HEK293 (cell line): ENCODE data around the gene VEZT.
A peak's percentile ranks its signal among the peaks of the same experiment; 100 is the strongest.
"Not testable (repeated sequence)": the region's sequence is repeated elsewhere in the genome, so short reads cannot be mapped to it uniquely, and the experiment has no call there.

Experiments used
- CTCF ChIA-PET: fragments of 350-600 bp; formaldehyde crosslinking; extraction: SDS; loops from one replicate; lab custom pipeline; 2021; ENCODE audit warnings: antibody characterized with exemption; lab: Yijun Ruan, JAX
- POLR2A ChIA-PET: fragments of 300-600 bp; formaldehyde crosslinking; extraction: SDS; loops from one replicate; lab custom pipeline; 2020; ENCODE audit warnings: antibody characterized with exemption, inconsistent platforms; lab: Yijun Ruan, JAX
- H3K27ac ChIP-seq: fragments of 200-500 bp; sonication (Bioruptor generic); 2 replicates; pipeline ENCODE4 v1.5.1; 2014; ENCODE audit warnings: low read depth, low read length, control low read depth, inconsistent platforms; ENCODE audit errors: extremely low read depth
- H3K36me3 ChIP-seq, 2 experiments: fragments of 200-500 bp in 1 of 2; sonication (Bioruptor generic) in 1 of 2; 1 replicate in 1 of 2; 2 replicates in 1 of 2; pipeline ENCODE4 v1.5.1; 2014 to 2017; ENCODE audit warnings: inconsistent platforms in 2 of 2, low read length in 2 of 2; ENCODE audit not compliant: control insufficient read depth in 2 of 2, insufficient read depth in 1 of 2
- H3K4me1 ChIP-seq: fragments of 200-500 bp; sonication (Bioruptor generic); 2 replicates; pipeline ENCODE4 v1.5.1; 2014; ENCODE audit warnings: mild to moderate bottlenecking, low read length, inconsistent platforms; ENCODE audit not compliant: control insufficient read depth, insufficient read depth
- H3K4me3 ChIP-seq: 2 replicates; pipeline ENCODE4 v1.5.1; 2011; ENCODE audit warnings: low read depth, mild to moderate bottlenecking, control low read depth, low read length, moderate library complexity
- H3K9me3 ChIP-seq: fragments of 200-500 bp; sonication (Bioruptor generic); 2 replicates; pipeline ENCODE4 v1.5.1; 2014; ENCODE audit warnings: low read depth, low read length, inconsistent platforms; ENCODE audit not compliant: control insufficient read depth, insufficient read depth
- GFI1B ChIP-seq: fragments of 450-650 bp; formaldehyde crosslinking; IDR thresholded peaks from 2 replicates; pipeline ENCODE4 v1.5.1; 2016; ENCODE audit warnings: missing biosample characterization, missing genetic modification characterization
- OSR2 ChIP-seq: fragments of 450-650 bp; formaldehyde crosslinking; IDR thresholded peaks from 2 replicates; pipeline ENCODE4 v1.5.1; 2016; ENCODE audit warnings: missing biosample characterization, missing genetic modification characterization
- PRDM1 ChIP-seq: fragments of 450-650 bp; formaldehyde crosslinking; IDR thresholded peaks from 2 replicates; pipeline ENCODE4; 2016; ENCODE audit warnings: missing biosample characterization, missing genetic modification characterization
- SCRT2 ChIP-seq: fragments of 450-650 bp; formaldehyde crosslinking; IDR thresholded peaks from 2 replicates; pipeline ENCODE4 v1.5.1; 2016; ENCODE audit warnings: missing biosample characterization, missing genetic modification characterization
- ZFP37 ChIP-seq: fragments of 450-650 bp; formaldehyde crosslinking; IDR thresholded peaks from 2 replicates; pipeline ENCODE4 v1.5.1; 2016; ENCODE audit warnings: missing biosample characterization, missing genetic modification characterization
- ZNF112 ChIP-seq: fragments of 450-650 bp; formaldehyde crosslinking; IDR thresholded peaks from 2 replicates; pipeline ENCODE4 v1.5.0; 2017; ENCODE audit warnings: missing biosample characterization, missing genetic modification characterization
- ZNF121 ChIP-seq: fragments of 450-650 bp; formaldehyde crosslinking; IDR thresholded peaks from 2 replicates; pipeline ENCODE4 v1.5.1; 2016; ENCODE audit warnings: missing biosample characterization, missing genetic modification characterization
- ZNF23 ChIP-seq: fragments of 450-650 bp; formaldehyde crosslinking; IDR thresholded peaks from 2 replicates; pipeline ENCODE4 v1.5.1; 2016; ENCODE audit warnings: missing biosample characterization, missing genetic modification characterization, borderline replicate concordance
- ZNF473 ChIP-seq: fragments of 450-650 bp; formaldehyde crosslinking; IDR thresholded peaks from 2 replicates; pipeline ENCODE4 v1.5.1; 2017; ENCODE audit warnings: missing biosample characterization, missing genetic modification characterization
- ZNF561 ChIP-seq: fragments of 450-650 bp; IDR thresholded peaks from 2 replicates; pipeline ENCODE4 v1.5.1; 2018; ENCODE audit warnings: missing biosample characterization, missing genetic modification characterization, borderline replicate concordance
- ZNF621 ChIP-seq: fragments of 450-650 bp; formaldehyde crosslinking; IDR thresholded peaks from 2 replicates; pipeline ENCODE4 v1.5.1; 2017; ENCODE audit warnings: missing biosample characterization, missing genetic modification characterization
- TF ChIP-seq, protein P1 (sequence below): fragments of 450-650 bp; formaldehyde crosslinking; IDR thresholded peaks from 2 replicates; pipeline ENCODE4 v1.5.1; 2016; ENCODE audit warnings: missing biosample characterization, missing genetic modification characterization
- TF ChIP-seq, protein P2 (sequence below): fragments of 450-650 bp; IDR thresholded peaks from 2 replicates; pipeline ENCODE4 v1.5.1; 2018; ENCODE audit warnings: missing biosample characterization, mild to moderate bottlenecking, missing genetic modification characterization
- TF ChIP-seq, protein P3 (sequence below): fragments of 450-650 bp; formaldehyde crosslinking; IDR thresholded peaks from 2 replicates; pipeline ENCODE4 v1.5.1; 2017; ENCODE audit warnings: missing biosample characterization, missing genetic modification characterization
- TF ChIP-seq, protein P4 (sequence below): fragments of 450-650 bp; formaldehyde crosslinking; IDR thresholded peaks from 2 replicates; pipeline ENCODE4 v1.5.1; 2016; ENCODE audit warnings: missing biosample characterization, missing genetic modification characterization
- TF ChIP-seq, protein P5 (sequence below): IDR thresholded peaks from 2 replicates; pipeline ENCODE4 v1.6.1; 2011; ENCODE audit warnings: mild to moderate bottlenecking, low read depth, low read length, borderline replicate concordance

VEZT gene

DNA sequence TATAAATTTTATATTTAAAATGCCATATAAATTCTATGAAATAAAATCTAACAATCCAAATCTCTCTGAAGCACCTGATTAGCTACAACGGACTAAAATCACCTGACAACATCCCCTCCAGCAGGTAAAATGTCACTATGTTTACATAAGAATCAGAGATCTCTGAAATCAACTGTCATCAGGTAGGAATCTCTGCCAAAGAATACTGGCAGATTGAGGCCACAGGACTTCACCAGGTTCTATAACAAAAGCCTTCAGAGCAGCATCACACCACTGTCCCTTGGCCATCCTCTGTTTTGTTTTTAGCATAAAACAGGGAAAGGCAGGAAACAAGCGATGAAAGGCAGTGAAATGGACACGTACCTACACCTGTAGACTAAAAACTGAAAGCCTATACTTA, 22.5 kb upstream of the VEZT start:
- no peak overlapping the region for H3K27ac ChIP-seq
- POLR2A ChIA-PET, result no interaction called here

DNA sequence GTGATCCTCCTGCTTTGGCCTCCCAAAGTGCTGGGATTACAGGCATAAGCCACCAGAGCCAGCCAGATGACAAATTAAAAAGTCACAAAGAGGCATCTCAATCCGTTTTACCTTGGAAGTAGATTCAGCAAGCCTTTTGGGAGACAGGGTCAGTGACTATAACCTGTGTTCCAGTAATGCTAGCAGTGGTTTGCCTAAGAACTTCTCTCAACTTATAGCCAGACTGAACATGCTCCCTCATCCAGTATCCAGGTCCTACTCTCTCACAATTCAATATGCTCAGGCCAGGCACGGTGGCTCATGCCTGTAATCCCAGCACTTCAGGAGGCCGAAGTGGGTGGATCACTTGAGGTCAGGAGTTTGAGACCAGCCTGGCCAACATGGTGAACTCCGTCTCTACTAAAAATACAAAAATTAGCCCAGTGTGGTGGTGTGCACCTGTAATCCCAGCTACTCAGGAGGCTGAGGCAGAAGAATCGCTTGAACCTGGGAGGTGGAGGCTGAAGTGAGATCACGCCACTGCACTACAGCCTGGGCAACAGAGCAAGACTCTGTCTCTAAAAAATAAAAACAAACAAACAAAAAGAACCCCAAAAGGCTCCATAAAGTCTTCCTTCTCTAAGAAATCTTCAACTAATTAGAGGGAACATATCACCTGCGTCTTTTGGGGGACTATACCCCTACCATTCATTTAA, 20.6 kb upstream of the VEZT start:
- POLR2A ChIA-PET, H3K36me3 ChIP-seq, H3K27ac ChIP-seq, H3K4me3 ChIP-seq, H3K9me3 ChIP-seq: not testable (repeated sequence)
- TF ChIP-seq ZNF121, result 0 out of 2 replicates have a peak, but pooled peaks have one; percentile 53
- peaks cover 28% of the 10 kb centered on the region for H3K4me1 ChIP-seq
- CTCF ChIA-PET, result interaction anchor here (0.9 kb wide), 1 partner anchor 19 kb away, joined by 3 read pairs; no protein-coding TSS in a partner anchor

More for the DNA sequence above, 22.5 kb upstream of the VEZT start:
- H3K4me3 ChIP-seq, result no peak overlapping the region
- H3K9me3 ChIP-seq, result no peaks in the 10 kb centered on the region
- peaks cover 12% of the 10 kb centered on the region for H3K4me1 ChIP-seq
- no peak for TF ChIP-seq ZNF112 (tag by site-specific recombination)
- no peak for TF ChIP-seq ZNF561 (tag by site-specific recombination)
- TF ChIP-seq, protein P1, sequence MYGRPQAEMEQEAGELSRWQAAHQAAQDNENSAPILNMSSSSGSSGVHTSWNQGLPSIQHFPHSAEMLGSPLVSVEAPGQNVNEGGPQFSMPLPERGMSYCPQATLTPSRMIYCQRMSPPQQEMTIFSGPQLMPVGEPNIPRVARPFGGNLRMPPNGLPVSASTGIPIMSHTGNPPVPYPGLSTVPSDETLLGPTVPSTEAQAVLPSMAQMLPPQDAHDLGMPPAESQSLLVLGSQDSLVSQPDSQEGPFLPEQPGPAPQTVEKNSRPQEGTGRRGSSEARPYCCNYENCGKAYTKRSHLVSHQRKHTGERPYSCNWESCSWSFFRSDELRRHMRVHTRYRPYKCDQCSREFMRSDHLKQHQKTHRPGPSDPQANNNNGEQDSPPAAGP (tag by site-specific recombination), result no peak
- H3K36me3 ChIP-seq, result no peaks in the 10 kb centered on the region
- CTCF ChIA-PET, result no interaction called here

DNA sequence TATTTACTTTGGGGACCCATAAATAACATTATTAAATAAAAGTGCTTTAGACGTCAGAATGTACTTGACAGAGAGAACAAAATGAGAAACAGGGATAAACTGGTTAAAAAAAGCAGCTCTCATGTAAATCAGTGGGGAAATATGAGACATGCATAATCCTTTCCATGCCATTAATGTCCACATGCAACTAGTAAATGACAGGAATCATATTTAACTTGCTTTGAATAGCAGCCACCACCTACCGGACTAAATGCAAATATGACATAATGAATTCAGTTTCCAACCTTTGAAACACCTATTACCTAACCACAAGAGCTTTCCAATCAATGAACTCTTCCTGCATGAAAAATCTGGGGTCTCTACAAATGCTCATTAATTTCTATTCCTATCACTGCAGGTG, 20.0 kb upstream of the VEZT start:
- H3K4me3 ChIP-seq, result no peak overlapping the region
- H3K4me1 ChIP-seq, result peaks cover 31% of the 10 kb centered on the region
- TF ChIP-seq GFI1B (tag by site-specific recombination) (0 out of 2 replicates have a peak, but pooled peaks have one; percentile 12), ZNF23 (tag by site-specific recombination) (no peak), OSR2 (peak; percentile 63), ZNF621 (no peak), SCRT2 (tag by site-specific recombination) (peak; percentile 72)
- TF ChIP-seq, protein P2, sequence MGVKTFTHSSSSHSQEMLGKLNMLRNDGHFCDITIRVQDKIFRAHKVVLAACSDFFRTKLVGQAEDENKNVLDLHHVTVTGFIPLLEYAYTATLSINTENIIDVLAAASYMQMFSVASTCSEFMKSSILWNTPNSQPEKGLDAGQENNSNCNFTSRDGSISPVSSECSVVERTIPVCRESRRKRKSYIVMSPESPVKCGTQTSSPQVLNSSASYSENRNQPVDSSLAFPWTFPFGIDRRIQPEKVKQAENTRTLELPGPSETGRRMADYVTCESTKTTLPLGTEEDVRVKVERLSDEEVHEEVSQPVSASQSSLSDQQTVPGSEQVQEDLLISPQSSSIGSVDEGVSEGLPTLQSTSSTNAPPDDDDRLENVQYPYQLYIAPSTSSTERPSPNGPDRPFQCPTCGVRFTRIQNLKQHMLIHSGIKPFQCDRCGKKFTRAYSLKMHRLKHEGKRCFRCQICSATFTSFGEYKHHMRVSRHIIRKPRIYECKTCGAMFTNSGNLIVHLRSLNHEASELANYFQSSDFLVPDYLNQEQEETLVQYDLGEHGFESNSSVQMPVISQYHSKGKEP (tag by site-specific recombination), result peak; percentile 76; the same call in 1 of the 2 replicates
- TF ChIP-seq, protein P3, sequence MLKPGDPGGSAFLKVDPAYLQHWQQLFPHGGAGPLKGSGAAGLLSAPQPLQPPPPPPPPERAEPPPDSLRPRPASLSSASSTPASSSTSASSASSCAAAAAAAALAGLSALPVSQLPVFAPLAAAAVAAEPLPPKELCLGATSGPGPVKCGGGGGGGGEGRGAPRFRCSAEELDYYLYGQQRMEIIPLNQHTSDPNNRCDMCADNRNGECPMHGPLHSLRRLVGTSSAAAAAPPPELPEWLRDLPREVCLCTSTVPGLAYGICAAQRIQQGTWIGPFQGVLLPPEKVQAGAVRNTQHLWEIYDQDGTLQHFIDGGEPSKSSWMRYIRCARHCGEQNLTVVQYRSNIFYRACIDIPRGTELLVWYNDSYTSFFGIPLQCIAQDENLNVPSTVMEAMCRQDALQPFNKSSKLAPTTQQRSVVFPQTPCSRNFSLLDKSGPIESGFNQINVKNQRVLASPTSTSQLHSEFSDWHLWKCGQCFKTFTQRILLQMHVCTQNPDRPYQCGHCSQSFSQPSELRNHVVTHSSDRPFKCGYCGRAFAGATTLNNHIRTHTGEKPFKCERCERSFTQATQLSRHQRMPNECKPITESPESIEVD (tag by site-specific recombination), result peak; percentile 86
- TF ChIP-seq, all 188 proteins: peak for 5
- ChIA-PET POLR2A (no interaction called here), CTCF (interaction anchor here (0.5 to 0.9 kb wide), 2 partner anchors 19 to 1695 kb away, joined by 3 to 8 read pairs; no protein-coding TSS in a partner anchor)
- Histone ChIP-seq H3K9me3 (no peaks in the 10 kb centered on the region), H3K36me3 (no peaks in the 10 kb centered on the region), H3K27ac (no peak overlapping the region)

DNA sequence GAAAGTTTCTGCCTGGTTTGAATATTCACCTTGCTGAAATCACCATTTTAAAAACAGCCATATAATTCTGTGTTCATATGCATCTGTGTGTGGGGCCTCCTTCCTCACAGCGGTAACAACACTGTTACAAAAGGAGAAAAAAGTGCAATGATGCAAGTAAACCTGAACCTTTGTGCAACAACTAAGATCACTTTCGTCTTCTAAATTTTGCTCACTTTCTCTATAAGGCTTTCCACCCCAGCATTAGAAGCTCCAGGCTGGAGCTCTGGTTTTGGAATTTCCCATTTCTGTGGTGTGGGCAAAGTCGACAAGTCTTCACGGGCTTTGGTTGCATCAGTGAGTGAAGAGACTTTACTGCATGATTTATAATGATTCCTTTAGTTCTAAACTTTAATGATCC, 18.7 kb upstream of the VEZT start:
- H3K27ac ChIP-seq, result no peak overlapping the region
- H3K4me3 ChIP-seq, result no peak overlapping the region
- no peaks in the 10 kb centered on the region for H3K36me3 ChIP-seq
- H3K4me1 ChIP-seq, result peaks cover 36% of the 10 kb centered on the region
- no peaks in the 10 kb centered on the region for H3K9me3 ChIP-seq
- POLR2A ChIA-PET, result interaction anchor here (0.7 kb wide), 1 partner anchor 26 kb away, joined by 5 read pairs; no protein-coding TSS in a partner anchor
- CTCF ChIA-PET, result interaction anchor here (1.4 kb wide), 1 partner anchor 125 kb away, joined by 5 read pairs; the partner anchor contains the start of gene NR2C1
- TF ChIP-seq, protein P4, sequence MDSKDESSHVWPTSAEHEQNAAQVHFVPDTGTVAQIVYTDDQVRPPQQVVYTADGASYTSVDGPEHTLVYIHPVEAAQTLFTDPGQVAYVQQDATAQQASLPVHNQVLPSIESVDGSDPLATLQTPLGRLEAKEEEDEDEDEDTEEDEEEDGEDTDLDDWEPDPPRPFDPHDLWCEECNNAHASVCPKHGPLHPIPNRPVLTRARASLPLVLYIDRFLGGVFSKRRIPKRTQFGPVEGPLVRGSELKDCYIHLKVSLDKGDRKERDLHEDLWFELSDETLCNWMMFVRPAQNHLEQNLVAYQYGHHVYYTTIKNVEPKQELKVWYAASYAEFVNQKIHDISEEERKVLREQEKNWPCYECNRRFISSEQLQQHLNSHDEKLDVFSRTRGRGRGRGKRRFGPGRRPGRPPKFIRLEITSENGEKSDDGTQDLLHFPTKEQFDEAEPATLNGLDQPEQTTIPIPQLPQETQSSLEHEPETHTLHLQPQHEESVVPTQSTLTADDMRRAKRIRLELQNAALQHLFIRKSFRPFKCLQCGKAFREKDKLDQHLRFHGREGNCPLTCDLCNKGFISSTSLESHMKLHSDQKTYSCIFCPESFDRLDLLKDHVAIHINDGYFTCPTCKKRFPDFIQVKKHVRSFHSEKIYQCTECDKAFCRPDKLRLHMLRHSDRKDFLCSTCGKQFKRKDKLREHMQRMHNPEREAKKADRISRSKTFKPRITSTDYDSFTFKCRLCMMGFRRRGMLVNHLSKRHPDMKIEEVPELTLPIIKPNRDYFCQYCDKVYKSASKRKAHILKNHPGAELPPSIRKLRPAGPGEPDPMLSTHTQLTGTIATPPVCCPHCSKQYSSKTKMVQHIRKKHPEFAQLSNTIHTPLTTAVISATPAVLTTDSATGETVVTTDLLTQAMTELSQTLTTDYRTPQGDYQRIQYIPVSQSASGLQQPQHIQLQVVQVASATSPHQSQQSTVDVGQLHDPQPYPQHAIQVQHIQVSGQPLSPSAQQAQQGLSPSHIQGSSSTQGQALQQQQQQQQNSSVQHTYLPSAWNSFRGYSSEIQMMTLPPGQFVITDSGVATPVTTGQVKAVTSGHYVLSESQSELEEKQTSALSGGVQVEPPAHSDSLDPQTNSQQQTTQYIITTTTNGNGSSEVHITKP (tag by site-specific recombination), result 0 out of 2 replicates have a peak, but pooled peaks have one; percentile 22
- TF ChIP-seq ZNF473 (tag by site-specific recombination) (no peak), PRDM1 (tag by site-specific recombination) (peak; percentile 77), ZFP37 (no peak)
- TF ChIP-seq, protein P5, sequence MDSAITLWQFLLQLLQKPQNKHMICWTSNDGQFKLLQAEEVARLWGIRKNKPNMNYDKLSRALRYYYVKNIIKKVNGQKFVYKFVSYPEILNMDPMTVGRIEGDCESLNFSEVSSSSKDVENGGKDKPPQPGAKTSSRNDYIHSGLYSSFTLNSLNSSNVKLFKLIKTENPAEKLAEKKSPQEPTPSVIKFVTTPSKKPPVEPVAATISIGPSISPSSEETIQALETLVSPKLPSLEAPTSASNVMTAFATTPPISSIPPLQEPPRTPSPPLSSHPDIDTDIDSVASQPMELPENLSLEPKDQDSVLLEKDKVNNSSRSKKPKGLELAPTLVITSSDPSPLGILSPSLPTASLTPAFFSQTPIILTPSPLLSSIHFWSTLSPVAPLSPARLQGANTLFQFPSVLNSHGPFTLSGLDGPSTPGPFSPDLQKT, result no peak
